HEK293T (cell line): Measurements from ENCODE around the gene PCBP1.

Experiments
- ARNT ChIP-seq: fragments of 450-650 bp; IDR thresholded peaks from 2 replicates; pipeline ENCODE4 v1.6.1; 2017; ENCODE audit warnings: mild to moderate bottlenecking
- BHLHE40 ChIP-seq: fragments of 450-650 bp; IDR thresholded peaks from 2 replicates; pipeline ENCODE4 v1.6.1; 2016; ENCODE audit warnings: mild to moderate bottlenecking, moderate library complexity, borderline replicate concordance
- CTBP1 ChIP-seq: fragments of 450-650 bp; IDR thresholded peaks from 2 replicates; pipeline ENCODE4 v1.6.1; 2016; ENCODE audit warnings: borderline replicate concordance
- ELF4 ChIP-seq: fragments of 450-650 bp; IDR thresholded peaks from 2 replicates; pipeline ENCODE4 v1.6.1; 2017; ENCODE audit warnings: antibody characterized with exemption
- FOXA1 ChIP-seq: fragments of 450-650 bp; IDR thresholded peaks from 2 replicates; pipeline ENCODE4 v1.6.1; 2016; ENCODE audit warnings: mild to moderate bottlenecking
- FOXK2 ChIP-seq: fragments of 450-650 bp; IDR thresholded peaks from 2 replicates; pipeline ENCODE4 v1.6.1; 2016; ENCODE audit warnings: mild to moderate bottlenecking
- FOXM1 ChIP-seq: fragments of 450-650 bp; IDR thresholded peaks from 2 replicates; pipeline ENCODE4 v1.6.1; 2017; ENCODE audit warnings: mild to moderate bottlenecking, borderline replicate concordance
- HDGF ChIP-seq: fragments of 450-650 bp; IDR thresholded peaks from 2 replicates; pipeline ENCODE4 v1.6.1; 2017; ENCODE audit warnings: antibody characterized with exemption, borderline replicate concordance
- LEF1 ChIP-seq: fragments of 450-650 bp; IDR thresholded peaks from 2 replicates; pipeline ENCODE4 v1.6.1; 2017; ENCODE audit warnings: mild to moderate bottlenecking, borderline replicate concordance
- NFRKB ChIP-seq: fragments of 450-650 bp; IDR thresholded peaks from 2 replicates; pipeline ENCODE4 v1.6.1; 2016; ENCODE audit warnings: mild to moderate bottlenecking, moderate library complexity
- SP1 ChIP-seq: fragments of 450-650 bp; IDR thresholded peaks from 2 replicates; pipeline ENCODE4 v1.6.1; 2017
- SUZ12 ChIP-seq: fragments of 450-650 bp; IDR thresholded peaks from 2 replicates; pipeline ENCODE4 v1.6.1; 2016; ENCODE audit warnings: mild to moderate bottlenecking
- TARDBP ChIP-seq: fragments of 450-650 bp; IDR thresholded peaks from 2 replicates; pipeline ENCODE4 v1.6.1; 2016

GRCh38 chr2:70118798-70119454, 31.6 kb downstream of the PCBP1 start:
- TF ChIP-seq HDGF (no peak), FOXM1 (no peak), FOXK2 (no peak), BHLHE40 (no peak), CTBP1 (no peak), SP1 (no peak), ELF4 (no peak), NFRKB (no peak), LEF1 (no peak), TARDBP (no peak), SUZ12 (no peak), FOXA1 (no peak), ARNT (no peak)
